Inferior parietal cortex (tissue), 1 donor: ENCODE results near the gene SMTN.
"Not testable (repeated sequence)": the region's sequence is repeated elsewhere in the genome, so short reads cannot be mapped to it uniquely, and the experiment has no call there.

Experiments used
- DNase-seq: peaks from one replicate; pipeline ENCODE4 v3.0.0-alpha.2; 2016; ENCODE audit errors: extremely low spot score

Gene SMTN

GRCh38 chr22:31090217-31091085, 9.3 kb downstream of the SMTN start:
- DNase-seq, result no peak

DNA sequence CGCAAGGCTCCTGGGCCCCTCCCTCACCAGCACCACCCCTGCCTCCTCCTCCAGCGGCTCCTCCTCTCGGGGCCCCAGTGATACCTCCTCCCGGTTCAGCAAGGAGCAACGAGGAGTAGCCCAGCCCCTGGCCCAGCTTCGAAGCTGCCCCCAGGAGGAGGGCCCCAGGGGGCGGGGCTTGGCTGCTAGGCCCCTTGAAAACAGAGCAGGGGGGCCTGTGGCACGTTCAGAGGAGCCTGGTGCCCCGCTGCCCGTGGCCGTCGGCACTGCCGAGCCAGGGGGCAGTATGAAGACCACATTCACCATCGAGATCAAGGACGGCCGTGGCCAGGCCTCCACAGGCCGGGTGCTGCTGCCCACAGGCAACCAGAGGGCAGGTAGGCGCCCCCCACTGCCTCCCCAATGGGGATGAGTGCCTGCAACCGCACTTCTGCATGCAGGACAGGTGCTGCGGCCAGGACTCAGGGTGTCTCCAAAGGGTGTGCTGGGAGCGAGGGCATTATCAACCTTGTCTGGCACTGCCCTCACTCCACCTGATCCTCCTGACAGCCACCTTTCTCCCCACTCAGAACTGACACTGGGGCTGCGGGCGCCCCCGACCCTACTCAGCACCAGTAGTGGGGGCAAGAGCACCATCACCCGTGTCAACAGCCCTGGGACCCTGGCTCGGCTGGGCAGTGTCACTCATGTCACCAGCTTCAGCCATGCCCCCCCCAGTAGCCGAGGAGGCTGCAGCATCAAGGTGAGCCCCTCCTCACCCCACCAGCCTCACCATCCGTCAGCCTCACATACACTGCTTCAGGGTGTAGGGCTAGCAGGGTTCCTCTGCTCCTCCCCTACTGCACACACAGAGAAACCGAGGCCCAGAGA, 10.2 kb downstream of the SMTN start:
- DNase-seq, result no peak

- DNase-seq, result no peak
These were observed 11.0 kb downstream of the SMTN start for GRCh38 chr22:31092161-31092560.

- no peak for DNase-seq
These were observed 12.2 kb downstream of the SMTN start for GRCh38 chr22:31093086-31093850.

GRCh38 chr22:31094021-31094551, 13.0 kb downstream of the SMTN start:
- no peak for DNase-seq

GRCh38 chr22:31094741-31095140, 13.6 kb downstream of the SMTN start:
- DNase-seq, result no peak

DNA sequence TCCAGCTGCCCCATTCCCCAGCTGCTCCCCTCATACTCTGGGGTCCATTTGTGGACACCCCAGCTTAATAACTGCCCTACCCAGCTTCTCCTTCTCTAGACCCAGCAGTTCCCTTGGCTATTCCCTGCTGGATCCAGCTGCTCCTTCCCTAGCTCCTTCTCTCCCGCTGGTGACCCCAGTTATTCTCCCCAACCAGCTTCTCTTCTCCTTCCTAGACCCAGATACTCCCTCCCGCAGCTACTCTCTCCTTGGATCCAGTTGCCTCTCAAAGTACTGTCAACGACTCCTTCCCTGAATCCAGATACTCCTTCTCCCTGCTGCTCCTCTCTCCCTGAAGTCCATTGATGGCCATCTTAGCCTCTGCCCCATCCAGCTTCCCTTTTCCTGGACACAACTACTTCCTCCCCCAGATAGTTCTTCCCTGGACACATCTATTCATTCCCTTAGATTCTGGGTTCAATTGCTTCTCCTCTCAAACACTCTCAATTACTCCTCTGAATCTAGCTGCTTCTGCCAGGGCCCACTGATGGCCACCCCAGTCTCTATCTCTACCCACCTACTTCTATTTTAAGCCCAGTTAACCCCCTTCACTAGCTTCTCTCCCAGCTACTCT, 14.6 kb downstream of the SMTN start:
- no peak for DNase-seq

DNA sequence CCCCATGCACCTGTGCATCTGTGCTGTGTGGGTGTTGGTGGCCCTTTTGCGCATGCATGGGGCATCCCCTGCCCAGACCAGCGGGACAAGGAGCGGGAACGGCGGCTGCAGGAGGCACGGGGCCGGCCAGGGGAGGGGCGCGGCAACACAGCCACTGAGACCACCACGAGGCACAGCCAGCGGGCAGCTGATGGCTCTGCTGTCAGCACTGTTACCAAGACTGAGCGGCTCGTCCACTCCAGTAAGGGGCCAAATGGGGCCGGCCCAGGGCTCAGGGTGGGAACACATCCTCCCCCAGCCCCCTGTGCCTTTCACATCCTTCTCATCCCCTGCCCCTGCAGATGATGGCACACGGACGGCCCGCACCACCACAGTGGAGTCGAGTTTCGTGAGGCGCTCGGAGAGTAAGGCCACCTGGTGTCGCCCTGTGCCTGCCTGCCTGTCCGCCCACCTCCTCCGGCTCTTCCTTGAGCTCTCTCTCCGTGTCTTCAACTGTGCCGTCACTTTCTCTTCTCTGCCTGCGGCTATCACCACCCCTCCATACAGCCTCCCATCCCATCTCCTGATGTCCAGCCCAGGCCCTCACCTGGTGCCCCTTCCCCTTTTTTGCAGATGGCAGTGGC, 15.7 kb downstream of the SMTN start:
- DNase-seq, result no peak

- DNase-seq, result not testable (repeated sequence)
These were observed 16.4 kb downstream of the SMTN start for GRCh38 chr22:31097539-31097938.

DNA sequence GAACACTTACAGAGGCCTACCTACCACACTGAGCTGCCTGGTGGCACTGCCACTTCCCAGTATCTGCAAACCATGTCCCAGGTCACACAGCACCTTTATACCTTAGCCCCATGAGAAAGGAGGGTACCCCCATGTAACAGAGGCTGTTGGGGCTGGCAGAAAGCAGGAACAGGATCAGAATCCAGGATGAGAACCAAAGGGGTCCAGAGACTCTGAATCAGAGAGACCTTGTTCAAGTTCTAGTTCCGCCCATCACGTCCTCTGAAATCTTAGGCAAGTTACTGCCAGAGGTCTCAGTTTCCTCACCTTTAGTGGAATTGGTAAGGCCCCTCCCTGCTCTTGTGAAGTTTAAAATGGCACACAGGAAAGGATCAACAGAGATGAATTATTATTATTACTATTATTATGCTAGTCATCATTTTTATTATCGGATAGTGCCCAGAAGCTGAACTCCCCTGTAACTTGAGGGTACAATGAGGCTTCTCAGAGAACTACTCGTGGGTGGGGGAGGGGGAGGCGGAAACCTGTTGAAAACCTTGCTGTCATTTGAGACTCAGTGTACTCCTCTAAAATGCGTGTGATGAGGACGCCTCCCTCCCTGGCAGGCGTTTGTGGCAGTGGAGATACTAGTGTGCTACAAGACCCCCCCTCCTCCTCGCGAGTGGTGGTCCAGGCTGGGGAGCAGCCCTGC, 17.0 kb downstream of the SMTN start:
- DNase-seq, result no peak

DNA sequence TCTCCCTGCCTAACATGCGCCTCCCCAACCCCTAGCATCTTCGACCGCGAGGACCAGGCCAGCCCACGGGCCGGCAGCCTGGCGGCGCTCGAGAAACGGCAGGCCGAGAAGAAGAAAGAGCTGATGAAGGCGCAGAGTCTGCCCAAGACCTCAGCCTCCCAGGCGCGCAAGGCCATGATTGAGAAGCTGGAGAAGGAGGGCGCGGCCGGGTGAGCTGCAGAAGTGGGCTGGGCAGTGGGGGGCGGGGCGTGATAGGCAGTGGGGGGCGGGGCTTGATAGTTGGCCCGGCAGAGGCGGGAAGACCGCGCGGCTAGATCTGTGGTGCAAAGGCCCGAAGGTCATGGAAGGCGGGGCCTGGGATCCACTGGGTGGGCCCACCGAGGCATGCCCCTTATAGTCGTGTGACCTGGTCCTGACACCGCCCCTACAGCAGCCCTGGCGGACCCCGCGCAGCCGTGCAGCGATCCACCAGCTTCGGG, 17.6 kb downstream of the SMTN start:
- DNase-seq, result no peak

- DNase-seq, result no peak
These were observed 18.3 kb downstream of the SMTN start for GRCh38 chr22:31099386-31099785.

GRCh38 chr22:31099841-31100761, 19.0 kb downstream of the SMTN start:
- no peak for DNase-seq

- no peak for DNase-seq
These were observed 19.8 kb downstream of the SMTN start for GRCh38 chr22:31100762-31101525.

- no peak for DNase-seq
These were observed 21.4 kb downstream of the SMTN start for GRCh38 chr22:31102441-31103081.

- no peak for DNase-seq
These were observed 22.0 kb downstream of the SMTN start for GRCh38 chr22:31103111-31103510.

GRCh38 chr22:31103899-31104694, 23.0 kb downstream of the SMTN start:
- no peak for DNase-seq
